NCI-H2171 (cell line): Measurements from ENCODE around the gene PRPF18.

Experiments used
- DNase-seq: peaks from one replicate; lab custom pipeline; 2025; lab: John Stamatoyannopoulos, UW

The PRPF18 gene

GRCh38 chr10:13604357-13605040 lies 17.7 kb downstream of the PRPF18 start:
- DNase-seq: no peak

GRCh38 chr10:13608246-13608853 lies 21.6 kb downstream of the PRPF18 start:
- DNase-seq: no peak

- DNase-seq: no peak
These were observed 26.0 kb downstream of the PRPF18 start for GRCh38 chr10:13612654-13613373.

- no peak for DNase-seq
These were observed 26.8 kb downstream of the PRPF18 start for GRCh38 chr10:13613519-13613918.

GRCh38 chr10:13614530-13615332 lies 28.0 kb downstream of the PRPF18 start:
- DNase-seq: no peak

GRCh38 chr10:13615650-13616300 lies 29.0 kb downstream of the PRPF18 start:
- no peak for DNase-seq

GRCh38 chr10:13617116-13617515 lies 30.4 kb downstream of the PRPF18 start:
- no peak for DNase-seq

- no peak for DNase-seq
These were observed 35.2 kb downstream of the PRPF18 start for GRCh38 chr10:13621931-13622330.

- no peak for DNase-seq
These were observed 37.9 kb downstream of the PRPF18 start for GRCh38 chr10:13624630-13625029.

- no peak for DNase-seq
These were observed 40.9 kb downstream of the PRPF18 start for GRCh38 chr10:13627459-13628310.

GRCh38 chr10:13628661-13629060 lies 41.9 kb downstream of the PRPF18 start:
- no peak for DNase-seq

- DNase-seq: no peak
These were observed 42.4 kb downstream of the PRPF18 start for GRCh38 chr10:13629116-13629515.

GRCh38 chr10:13630231-13630630 lies 43.5 kb downstream of the PRPF18 start:
- no peak for DNase-seq

GRCh38 chr10:13631594-13631993 lies 44.8 kb downstream of the PRPF18 start:
- DNase-seq: no peak

- DNase-seq: no peak
These were observed 45.7 kb downstream of the PRPF18 start for GRCh38 chr10:13632440-13632839.

- DNase-seq: no peak
These were observed 46.2 kb downstream of the PRPF18 start for GRCh38 chr10:13632884-13633440.

GRCh38 chr10:13633689-13634088 lies 46.9 kb downstream of the PRPF18 start:
- DNase-seq: no peak

- no peak for DNase-seq
These were observed 47.4 kb downstream of the PRPF18 start for GRCh38 chr10:13634207-13634606.

GRCh38 chr10:13636776-13637175 lies 50.0 kb downstream of the PRPF18 start:
- DNase-seq: no peak

- DNase-seq: no peak
These were observed 50.6 kb downstream of the PRPF18 start for GRCh38 chr10:13637303-13637856.
